Sigmoid colon (tissue), 4 donors: ENCODE measurements around the gene PPT2.

Source experiments
- EP300 ChIP-seq, 4 donors: sonication (generic); formaldehyde crosslinking; IDR thresholded peaks; one replicate each; pipeline ENCODE4 v1.6.1; 2017; ENCODE audit warnings: antibody characterized with exemption in 4 of 4
- TF ChIP-seq, protein P1 (sequence below), 4 experiments: fragments of 450-650 bp in 3 of 4; fragments of 200-600 bp in 1 of 4; IDR thresholded peaks; one replicate each; pipeline ENCODE4 v1.5.1; 2016 to 2019; ENCODE audit warnings: antibody characterized with exemption in 4 of 4, mild to moderate bottlenecking in 3 of 4, moderate library complexity in 2 of 4

DNA sequence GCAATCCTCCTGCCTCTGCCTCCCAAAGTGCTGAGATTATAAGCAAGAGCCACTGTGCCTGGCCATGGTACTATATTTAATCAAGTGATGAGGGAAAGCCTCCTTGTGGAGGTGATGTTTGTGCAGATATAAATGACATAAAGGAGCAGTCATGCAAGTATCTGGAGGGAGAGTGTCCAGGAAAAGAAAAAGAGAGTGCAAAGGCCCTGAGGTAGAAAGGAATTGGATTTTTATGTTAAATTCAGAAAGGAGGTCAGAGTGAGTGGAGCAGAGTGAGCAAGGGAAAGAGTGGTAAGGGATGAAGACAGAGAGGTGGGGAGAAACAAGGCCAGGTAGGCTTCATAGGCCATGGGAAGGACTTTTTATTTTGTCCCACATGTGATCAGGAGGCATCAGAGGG, 16.5 kb upstream of the PPT2 start:
- no peak for TF ChIP-seq EP300 (IDR thresholded peaks at IDR 0.05)
- TF ChIP-seq, protein P1, sequence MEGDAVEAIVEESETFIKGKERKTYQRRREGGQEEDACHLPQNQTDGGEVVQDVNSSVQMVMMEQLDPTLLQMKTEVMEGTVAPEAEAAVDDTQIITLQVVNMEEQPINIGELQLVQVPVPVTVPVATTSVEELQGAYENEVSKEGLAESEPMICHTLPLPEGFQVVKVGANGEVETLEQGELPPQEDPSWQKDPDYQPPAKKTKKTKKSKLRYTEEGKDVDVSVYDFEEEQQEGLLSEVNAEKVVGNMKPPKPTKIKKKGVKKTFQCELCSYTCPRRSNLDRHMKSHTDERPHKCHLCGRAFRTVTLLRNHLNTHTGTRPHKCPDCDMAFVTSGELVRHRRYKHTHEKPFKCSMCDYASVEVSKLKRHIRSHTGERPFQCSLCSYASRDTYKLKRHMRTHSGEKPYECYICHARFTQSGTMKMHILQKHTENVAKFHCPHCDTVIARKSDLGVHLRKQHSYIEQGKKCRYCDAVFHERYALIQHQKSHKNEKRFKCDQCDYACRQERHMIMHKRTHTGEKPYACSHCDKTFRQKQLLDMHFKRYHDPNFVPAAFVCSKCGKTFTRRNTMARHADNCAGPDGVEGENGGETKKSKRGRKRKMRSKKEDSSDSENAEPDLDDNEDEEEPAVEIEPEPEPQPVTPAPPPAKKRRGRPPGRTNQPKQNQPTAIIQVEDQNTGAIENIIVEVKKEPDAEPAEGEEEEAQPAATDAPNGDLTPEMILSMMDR (IDR thresholded peaks at IDR 0.05) = no peak
